Measurements from ENCODE around the gene REEP2.

The REEP2 gene

GRCh38 chr5:138448481-138449398, 9.9 kb downstream of the REEP2 start:
- DNase-seq (ENCODE audit: low spot score), result peak; percentile 50

DNA sequence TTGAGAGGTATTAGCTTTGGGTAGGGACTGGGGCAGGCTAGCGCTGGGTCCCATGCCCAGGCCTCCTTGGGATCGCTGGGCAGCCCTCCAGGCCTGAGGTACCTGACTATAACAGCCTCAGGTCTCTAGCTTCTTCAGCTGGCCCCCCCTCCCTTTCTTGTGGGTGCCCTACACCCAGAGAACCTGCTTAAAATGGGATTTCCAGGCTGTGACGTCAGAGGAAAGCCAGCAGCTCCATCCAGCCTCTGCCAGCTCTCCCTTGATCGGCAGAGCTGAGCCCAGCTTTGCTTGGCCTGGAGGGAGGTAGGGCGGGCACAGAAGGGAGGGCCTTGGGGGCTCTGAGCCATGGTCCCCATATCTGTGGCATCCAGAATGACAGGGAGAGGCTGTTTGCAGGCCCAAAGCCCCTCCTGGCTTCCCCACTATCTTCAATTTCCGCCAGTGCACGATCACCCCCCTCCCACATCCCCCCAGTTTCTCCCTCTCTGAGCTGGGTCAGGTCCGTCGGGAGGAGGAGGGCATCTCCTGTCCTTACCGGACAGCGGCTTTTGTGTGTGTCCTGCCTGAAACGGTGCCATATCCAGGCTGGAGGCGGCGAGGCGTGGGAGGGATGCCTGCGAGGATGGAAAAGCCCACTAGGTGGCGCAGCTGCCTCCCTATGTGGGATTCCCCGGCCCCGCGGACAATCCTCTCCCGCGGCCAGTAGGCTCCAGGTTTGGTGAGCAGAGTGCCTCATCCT, 10.8 kb downstream of the REEP2 start:
- peak; percentile 97 for DNase-seq (ENCODE audit: low spot score)

- DNase-seq (ENCODE audit: low spot score), result no peak
Measured at GRCh38 chr5:138450971-138451370, 12.1 kb downstream of the REEP2 start.

DNA sequence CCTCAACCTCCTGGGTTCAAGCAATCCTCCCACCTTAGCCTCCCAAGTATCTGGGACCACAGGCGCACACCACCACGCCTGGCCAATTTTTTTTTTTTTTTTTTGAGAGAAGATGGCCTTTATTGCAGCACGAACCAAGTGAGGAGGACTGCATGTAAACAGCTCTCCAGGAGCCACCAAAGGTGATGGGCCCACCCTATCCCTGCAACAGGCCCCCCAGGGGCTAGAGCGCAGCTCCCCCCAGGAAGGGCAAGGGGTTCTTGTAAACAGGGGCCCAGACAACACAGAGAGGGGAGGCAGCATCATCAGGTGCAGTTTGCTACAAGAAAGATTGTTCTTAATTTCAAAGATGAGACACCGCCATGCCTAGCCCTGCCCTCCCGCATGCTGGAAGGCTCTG, 13.9 kb downstream of the REEP2 start:
- DNase-seq (ENCODE audit: low spot score), result no peak

DNA sequence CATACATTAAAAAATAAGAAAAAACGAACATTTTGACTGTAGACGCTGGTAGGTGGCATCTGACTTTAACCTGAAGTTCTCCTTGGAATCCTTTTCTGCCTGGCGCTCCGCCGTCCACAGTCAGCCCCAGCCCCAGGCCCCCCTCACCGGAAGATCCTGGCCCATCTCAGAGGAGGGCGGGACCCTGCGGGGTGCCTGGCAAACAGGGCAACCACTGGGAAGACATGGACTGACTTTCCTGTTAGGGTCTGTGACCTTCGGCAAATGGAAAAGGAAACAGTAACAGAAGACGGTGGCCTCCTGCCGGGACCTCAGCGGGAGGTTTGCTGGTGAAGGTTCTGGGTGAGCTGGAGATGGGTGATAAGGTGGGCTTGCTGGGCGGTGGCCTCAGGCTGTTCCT, 14.7 kb downstream of the REEP2 start:
- DNase-seq (ENCODE audit: low spot score), result no peak

- no peak for DNase-seq (ENCODE audit: low spot score)
Measured at GRCh38 chr5:138454121-138454520, 15.3 kb downstream of the REEP2 start.

DNA sequence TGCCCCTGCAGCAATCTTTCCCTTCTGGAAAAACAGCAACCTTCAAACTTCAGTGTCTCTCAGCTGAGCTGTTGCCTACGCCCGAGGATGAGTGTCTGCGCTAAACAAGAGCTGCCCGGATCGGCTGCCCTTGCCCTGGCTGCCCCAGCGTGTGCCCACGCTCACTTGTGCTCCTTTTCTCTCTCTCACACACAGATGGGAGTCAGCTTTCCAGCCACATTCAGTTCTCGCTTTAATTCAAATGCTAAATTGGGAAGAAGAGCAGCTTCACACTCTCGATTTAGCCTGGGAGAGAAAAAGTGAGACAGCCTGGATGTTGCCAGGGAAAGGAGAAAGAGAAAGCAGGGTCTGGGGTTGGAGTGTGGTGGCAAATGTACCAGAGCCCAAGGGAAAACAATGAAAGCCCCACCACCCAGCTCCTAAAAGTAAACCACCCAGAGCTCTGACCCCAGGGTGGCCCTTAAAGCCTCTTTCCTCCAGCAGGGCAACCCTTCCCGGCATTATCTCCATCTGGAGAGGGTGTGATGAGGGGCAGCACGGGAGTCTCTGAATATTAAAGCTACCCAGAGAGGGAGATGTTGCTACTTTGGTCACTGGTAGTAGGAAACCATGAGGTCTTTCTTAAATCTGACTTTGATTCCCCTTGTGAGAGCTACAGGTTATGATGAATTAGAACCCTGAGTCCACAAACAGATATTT, 16.5 kb downstream of the REEP2 start:
- no peak for DNase-seq (ENCODE audit: low spot score)

DNA sequence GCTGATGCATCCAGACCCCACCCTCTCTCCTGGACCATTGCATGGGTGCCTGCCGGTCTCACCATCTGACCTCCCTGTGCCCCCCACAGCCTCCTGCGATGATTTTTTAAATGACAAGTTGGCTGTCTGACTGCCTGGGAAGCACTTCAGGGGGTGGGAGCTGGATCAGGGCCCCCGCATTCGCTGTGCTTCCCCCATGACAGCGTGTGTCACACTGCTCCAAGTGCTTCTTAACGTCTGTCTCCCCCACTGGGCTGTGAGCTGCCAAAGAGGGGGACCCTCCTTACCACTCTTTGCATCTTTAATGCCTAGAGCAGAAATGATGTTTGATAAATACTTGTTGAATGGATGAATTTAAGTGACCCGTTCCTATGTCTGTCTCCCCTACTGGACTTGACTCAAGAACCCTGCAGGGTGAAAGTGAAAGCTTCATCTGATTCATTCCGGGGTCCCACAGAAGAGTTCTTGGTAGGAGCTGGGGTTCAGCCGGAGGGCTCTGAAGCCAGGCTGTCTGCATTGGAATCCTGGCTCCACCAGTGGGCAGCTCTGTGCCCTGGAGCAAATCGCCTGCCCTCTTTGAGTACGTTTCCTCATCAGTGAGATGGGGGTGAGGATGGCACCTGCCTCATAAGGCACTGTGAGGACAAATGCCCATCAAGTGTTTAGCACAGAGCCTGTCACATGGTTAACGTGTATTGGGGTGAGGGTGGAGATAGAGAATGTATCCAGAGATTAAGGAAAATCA, 18.8 kb downstream of the REEP2 start:
- DNase-seq (ENCODE audit: low spot score), result no peak

- DNase-seq (ENCODE audit: low spot score), result no peak
Measured at GRCh38 chr5:138458384-138458783, 19.5 kb downstream of the REEP2 start.

DNA sequence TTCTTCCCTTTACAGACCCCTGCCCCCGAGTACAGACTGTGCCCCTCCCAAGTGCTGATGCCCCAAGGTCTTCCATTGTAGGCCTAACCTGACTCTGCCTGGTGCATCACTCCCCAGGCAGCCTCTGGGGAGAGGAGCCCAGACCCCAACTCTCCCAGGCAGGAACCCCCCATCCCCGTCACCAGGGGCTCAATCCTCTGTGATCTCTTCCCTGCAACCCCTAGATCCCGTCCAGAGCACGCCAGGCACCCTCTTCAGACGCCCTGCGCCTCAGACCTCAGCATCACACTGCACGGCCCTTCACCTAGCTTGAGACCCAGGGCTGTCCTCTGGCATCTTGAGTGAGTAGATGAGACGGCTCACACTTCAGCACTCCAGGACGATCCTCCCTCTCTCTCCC, 20.0 kb downstream of the REEP2 start:
- DNase-seq (ENCODE audit: low spot score), result no peak

- no peak for DNase-seq (ENCODE audit: low spot score)
Measured at GRCh38 chr5:138459311-138459933, 20.6 kb downstream of the REEP2 start.

GRCh38 chr5:138460032-138460693, 21.3 kb downstream of the REEP2 start:
- DNase-seq (ENCODE audit: low spot score), result no peak

GRCh38 chr5:138461343-138462125, 22.7 kb downstream of the REEP2 start:
- peak; percentile 87 for DNase-seq (ENCODE audit: low spot score)

GRCh38 chr5:138463419-138464007, 24.7 kb downstream of the REEP2 start:
- DNase-seq (ENCODE audit: low spot score), result no peak

DNA sequence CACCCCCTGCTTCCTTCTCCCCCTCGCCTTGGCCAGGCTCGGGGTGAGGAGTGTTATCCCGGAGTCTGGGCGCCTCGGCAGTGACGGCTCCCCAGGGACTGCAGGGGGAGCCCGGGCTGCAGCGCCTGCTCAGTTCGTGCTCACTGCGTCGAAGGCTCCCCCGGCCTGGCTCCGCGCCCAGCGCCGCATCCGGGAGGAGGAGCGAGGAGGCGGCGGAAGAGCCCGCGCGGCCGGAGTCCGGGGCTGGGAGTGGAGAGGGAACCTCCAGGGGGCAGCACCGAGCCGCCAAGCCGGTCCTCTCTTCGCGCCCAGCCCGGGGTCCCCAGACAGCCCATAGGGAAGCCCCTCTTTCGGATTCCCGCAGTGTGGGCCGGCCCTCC, 25.1 kb downstream of the REEP2 start:
- peak; percentile 98 for DNase-seq (ENCODE audit: low spot score)

DNA sequence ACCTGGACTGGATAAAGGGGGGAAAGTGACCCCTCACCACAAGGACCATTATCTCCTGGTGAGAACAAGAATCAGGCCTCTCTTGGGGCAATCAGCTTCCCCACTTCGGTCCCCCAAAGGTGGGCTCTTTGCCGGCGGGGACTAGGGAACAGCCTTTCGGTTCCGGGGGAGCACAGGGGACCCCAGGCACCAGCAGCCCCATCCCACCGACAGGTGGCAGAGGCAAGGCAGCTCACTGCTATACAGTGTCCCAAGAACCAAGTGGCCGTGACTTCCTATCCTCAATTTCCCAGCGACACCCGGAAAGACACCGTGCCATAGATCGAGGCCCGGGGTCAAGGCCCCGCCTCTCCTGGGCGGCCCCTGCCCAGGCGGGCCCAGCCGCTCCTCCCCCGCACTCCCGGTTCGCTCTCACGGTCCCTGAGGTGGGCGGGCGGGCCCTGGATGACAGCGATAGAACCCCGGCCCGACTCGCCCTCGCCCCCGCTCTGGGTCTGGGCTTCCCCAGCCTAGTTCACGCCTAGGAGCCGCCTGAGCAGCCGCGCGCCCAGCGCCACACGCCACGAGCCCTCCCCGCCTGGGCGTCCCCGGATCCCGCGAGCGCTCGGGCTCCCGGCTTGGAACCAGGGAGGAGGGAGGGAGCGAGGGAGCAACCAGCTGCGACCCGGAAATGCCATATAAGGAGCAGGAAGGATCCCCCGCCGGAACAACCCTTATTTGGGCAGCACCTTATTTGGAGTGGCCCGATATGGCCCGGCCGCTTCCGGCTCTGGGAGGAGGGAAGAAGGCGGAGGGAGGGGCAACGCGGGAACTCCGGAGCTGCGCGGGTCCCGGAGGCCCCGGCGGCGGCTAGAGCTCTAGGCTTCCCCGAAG, 25.8 kb downstream of the REEP2 start:
- peak; percentile 95 for DNase-seq (ENCODE audit: low spot score)

DNA sequence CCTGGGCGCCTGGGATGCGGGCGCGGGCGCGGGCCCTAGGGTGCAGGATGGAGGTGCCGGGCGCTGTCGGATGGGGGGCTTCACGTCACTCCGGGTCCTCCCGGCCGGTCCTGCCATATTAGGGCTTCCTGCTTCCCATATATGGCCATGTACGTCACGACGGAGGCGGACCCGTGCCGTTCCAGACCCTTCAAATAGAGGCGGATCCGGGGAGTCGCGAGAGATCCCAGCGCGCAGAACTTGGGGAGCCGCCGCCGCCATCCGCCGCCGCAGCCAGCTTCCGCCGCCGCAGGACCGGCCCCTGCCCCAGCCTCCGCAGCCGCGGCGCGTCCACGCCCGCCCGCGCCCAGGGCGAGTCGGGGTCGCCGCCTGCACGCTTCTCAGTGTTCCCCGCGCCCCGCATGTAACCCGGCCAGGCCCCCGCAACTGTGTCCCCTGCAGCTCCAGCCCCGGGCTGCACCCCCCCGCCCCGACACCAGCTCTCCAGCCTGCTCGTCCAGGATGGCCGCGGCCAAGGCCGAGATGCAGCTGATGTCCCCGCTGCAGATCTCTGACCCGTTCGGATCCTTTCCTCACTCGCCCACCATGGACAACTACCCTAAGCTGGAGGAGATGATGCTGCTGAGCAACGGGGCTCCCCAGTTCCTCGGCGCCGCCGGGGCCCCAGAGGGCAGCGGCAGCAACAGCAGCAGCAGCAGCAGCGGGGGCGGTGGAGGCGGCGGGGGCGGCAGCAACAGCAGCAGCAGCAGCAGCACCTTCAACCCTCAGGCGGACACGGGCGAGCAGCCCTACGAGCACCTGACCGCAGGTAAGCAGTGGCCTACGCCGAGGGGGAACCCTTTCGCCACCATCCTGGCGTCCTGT, 26.6 kb downstream of the REEP2 start, which contains the start of gene EGR1:
EGR1 (plus strand) TSS at position 219 of the 864 bp plus-strand sequence; CDS start at position 502, 283 bp downstream.
- peak; percentile 90 for DNase-seq (ENCODE audit: low spot score)
